Activated naive CD4-positive, alpha-beta T cell (primary cell): ENCODE data around the gene MDC1.
"Not testable (repeated sequence)": the region's sequence is repeated elsewhere in the genome, so short reads cannot be mapped to it uniquely, and the experiment has no call there.

Experiments
- DNase-seq, 4 experiments: peaks; one replicate each; lab custom pipeline; 2025; lab: John Stamatoyannopoulos, UW

Gene MDC1

GRCh38 chr6:30725713-30726505, 8.8 kb upstream of the MDC1 start:
- DNase-seq: no peak

GRCh38 chr6:30724906-30725667, 8.0 kb upstream of the MDC1 start:
- no peak for DNase-seq

GRCh38 chr6:30723843-30724741, 7.0 kb upstream of the MDC1 start:
- not testable (repeated sequence) for DNase-seq

- DNase-seq: not testable (repeated sequence)
These were observed 6.2 kb upstream of the MDC1 start for GRCh38 chr6:30723159-30723842.

- peak; percentile 76 to 84 (median 79) for DNase-seq
These were observed 5.4 kb upstream of the MDC1 start for GRCh38 chr6:30722280-30723112.

GRCh38 chr6:30722025-30722279, 4.9 kb upstream of the MDC1 start:
- DNase-seq: peak in 1 of 4 experiments; percentile 30

GRCh38 chr6:30721198-30722024, 4.3 kb upstream of the MDC1 start:
- peak; percentile 91 to 97 (median 94) for DNase-seq

- DNase-seq: peak; percentile 21 to 46 (median 42)
These were observed 3.7 kb upstream of the MDC1 start for GRCh38 chr6:30720738-30721197.

- DNase-seq: peak; percentile 81 to 92 (median 84)
These were observed 3.0 kb upstream of the MDC1 start, which contains the start of gene TUBB for GRCh38 chr6:30719791-30720737. Gene TUBB (plus strand): TSS chr6:30720352. CDS start chr6:30720507, 155 bp downstream.

GRCh38 chr6:30719356-30719755, 2.3 kb upstream of the MDC1 start:
- no peak for DNase-seq

- not testable (repeated sequence) for DNase-seq
These were observed 1.0 kb upstream of the MDC1 start for GRCh38 chr6:30717845-30718720.

- DNase-seq: no peak
These were observed 277 bp downstream of the MDC1 start for GRCh38 chr6:30716879-30717128.

GRCh38 chr6:30714263-30714662, 2.8 kb downstream of the MDC1 start:
- DNase-seq: no peak

- no peak for DNase-seq
These were observed 4.6 kb downstream of the MDC1 start for GRCh38 chr6:30712441-30712945.

GRCh38 chr6:30711758-30712380, 5.2 kb downstream of the MDC1 start:
- no peak for DNase-seq

GRCh38 chr6:30709101-30709868, 7.8 kb downstream of the MDC1 start:
- DNase-seq: no peak
